Bone marrow (tissue), 2 donors: ENCODE data around the gene C11orf54.
A peak's percentile ranks its signal among the peaks of the same experiment; 100 is the strongest.
"Not testable (repeated sequence)": the region's sequence is repeated elsewhere in the genome, so short reads cannot be mapped to it uniquely, and the experiment has no call there.

Source experiments
- DNase-seq, 2 donors: peaks; one replicate each; lab custom pipeline; 2025; lab: John Stamatoyannopoulos, UW

Gene C11orf54

DNA sequence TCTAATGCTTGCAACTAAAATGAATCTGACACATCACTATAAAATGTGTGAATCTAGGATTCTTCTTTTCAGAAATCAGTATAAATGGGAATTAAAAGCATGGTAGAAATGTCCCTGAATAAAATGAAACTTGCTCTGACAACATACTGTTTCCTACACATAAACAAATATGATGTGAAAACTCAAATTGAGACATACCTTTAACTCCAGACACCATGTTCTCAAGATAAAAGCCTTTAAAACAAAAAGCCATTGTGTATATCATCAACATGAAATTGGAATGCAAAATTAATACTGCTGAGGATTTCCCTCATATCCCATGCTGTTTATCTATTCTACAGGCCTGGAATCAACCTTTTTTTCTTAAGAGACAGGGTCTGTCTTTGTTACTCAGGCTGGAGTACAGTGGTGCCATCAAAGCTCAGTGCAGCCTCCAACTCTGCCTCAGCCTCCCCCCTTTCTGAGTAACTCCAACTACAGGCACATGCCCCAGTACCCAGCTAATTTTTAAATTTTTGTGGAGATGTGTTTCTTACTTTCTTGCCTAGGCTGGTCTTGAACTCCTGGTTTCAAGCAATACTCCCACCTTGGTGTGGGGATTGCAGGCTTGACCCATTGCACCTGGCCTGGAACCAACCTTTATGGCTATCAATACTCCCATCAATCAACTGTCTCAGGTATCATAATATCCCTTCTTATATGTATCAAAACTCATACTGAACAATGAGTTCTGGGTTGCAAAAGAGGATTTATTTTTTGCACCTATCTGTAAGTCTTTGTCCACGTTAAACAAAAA is 6.8 kb upstream of the C11orf54 start:
- no peak for DNase-seq

DNA sequence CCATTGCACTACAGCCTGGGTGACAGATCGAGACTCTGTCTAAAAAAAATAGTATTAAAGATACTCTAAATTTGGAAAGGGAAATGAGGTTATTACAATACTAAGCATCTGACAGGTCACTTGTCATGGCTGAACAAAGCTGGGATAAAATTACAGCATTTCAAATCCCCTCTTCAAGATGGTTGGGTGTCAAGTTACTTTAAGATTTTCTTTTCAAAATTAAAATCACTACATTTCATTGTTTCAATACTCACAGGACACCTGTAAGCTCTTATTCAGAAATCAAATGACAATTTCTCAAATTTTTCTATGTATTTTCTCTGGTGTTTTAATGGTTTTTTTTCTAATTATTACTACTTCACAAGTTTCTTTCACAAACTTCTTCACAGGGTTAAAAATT is 5.8 kb upstream of the C11orf54 start:
- no peak for DNase-seq

DNA sequence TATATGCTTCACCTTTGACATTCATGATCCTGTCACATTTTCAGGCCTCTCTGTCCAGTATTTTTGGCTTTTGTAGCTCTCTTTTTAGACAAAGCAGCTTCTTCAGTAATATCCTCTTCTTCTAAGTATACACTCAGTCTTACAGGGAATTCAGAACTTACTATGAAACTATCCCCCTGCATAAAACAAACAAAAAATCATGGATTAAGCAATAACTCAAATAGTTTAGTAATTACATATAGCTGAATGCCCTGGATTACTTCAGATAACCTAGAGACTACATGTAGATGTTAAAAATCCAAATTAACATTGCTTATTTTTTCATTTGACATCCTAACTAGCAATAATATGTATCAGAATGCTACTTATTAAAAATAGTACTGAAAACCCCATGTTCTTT is 5.3 kb upstream of the C11orf54 start:
- no peak for DNase-seq

DNA sequence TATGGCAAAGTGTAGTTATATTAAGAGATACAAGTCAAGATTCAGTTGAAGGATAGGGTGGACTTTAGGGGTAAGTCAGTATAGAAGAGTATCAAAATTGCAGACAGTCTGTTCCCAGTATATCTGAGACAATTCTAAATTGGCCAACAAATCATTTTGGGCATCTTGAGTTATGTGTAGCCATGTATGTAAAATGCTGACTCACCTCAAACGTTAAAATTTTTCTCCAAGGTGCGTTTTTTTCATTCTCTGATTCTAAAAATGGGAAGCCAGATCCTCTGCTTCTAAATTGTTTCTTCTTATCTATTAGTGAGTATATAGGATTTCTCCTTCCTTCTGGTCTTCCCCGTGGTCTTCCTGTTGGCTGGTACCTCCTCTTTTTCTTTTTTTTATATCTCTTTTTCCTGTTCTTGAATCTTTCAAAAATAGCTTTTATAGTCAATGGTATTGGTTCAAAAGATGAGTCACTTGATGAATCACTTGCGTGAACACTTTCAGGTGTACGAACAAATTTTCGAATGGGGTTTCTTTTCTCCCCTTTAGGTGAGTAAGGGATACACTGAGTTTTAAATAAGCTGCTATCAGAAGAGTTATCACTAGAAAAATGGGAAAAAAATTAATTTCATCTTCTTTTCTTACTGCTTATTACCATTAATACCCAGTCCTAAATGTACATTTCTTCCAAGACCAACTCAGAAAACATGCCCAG is 3.4 kb upstream of the C11orf54 start:
- DNase-seq, result no peak

DNA sequence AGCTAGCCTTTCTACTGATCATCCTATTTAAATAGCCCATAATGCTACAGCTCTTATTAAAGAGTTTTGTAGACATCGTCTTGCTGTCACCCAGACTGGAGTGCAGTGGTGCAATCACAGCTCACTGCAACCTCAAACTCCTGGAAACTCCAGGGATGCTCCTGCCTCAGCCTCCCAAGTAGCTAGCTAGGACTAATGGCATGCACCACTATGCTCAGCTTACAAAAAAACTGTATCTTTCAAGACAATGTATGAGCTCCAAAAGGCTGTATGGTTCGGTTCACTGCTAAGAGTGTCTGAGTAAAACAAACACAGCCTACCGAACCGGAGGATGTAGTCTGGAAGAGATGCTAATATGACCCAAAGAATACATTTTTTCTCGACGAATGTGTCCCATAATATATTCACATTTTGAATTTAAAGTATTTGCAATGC is 2.8 kb upstream of the C11orf54 start:
- no peak for DNase-seq

DNA sequence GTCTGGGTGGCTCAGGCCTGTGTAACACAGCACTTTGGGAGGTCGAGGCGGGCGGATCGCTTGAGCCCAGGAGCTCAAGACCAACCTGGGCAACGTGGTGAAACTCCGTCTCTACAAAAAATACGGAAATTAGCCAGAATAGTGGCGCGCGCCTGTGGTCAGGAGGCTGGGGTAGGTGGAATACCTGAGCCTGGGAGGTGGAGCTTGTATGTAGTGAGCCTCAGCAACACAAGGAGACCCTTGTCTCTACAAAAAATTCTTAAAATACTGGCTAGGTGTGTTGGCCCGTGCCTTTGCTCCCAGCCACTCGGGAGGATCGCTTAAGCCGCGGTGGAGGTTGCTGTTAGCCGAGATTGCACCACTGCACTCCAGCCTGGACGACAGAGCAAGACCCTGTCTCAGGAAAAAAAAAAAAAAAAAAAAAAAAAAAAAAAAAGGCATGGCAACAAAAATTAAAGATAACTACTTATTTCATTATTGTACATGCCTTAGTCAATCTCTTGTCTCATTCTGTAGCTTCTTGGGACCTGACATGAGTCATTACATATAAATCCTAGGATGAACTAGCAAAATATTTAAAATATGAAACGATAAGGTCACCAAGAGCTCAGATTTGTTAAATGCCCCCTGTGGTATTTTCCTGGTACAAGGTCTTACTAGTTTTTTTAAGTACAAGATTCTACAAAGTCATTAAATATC is 1.3 kb upstream of the C11orf54 start:
- no peak for DNase-seq

DNA sequence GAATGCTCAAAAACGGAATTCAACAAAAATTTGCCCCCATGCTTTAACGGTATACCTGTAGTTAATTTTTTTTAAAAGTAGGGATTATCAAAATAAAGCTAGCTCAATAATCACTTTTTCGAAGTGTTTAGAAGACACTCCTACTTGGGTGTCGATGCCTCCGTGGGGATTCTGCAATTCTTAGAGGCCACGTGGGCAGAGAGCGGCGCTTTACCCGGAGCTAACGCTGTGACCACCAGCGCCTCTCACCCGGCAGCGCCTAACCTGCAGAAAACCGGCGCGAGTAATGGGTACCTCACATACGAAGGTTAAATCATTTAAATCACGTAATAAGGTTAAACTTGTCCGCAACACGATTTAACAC is 760 bp upstream of the C11orf54 start:
- DNase-seq, result peak in 1 of 2 donors; percentile 13

DNA sequence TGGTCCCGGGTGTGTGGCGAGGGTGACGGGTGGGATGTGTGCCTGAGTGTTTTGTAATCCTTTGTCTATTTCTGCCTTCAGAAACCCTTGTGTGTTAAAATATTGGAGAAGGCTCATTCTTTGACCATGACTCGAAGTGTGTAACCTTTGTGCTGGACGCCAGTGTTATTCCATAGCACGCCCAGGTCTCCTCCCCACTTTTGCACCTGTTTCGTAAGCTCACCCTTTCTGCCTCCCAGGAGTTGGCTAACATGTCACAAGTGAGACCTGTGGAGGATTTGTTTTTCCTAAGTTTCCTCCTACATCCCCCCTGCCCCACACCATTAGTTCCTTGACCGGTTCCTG is 382 bp downstream of the C11orf54 start:
- DNase-seq, result no peak

DNA sequence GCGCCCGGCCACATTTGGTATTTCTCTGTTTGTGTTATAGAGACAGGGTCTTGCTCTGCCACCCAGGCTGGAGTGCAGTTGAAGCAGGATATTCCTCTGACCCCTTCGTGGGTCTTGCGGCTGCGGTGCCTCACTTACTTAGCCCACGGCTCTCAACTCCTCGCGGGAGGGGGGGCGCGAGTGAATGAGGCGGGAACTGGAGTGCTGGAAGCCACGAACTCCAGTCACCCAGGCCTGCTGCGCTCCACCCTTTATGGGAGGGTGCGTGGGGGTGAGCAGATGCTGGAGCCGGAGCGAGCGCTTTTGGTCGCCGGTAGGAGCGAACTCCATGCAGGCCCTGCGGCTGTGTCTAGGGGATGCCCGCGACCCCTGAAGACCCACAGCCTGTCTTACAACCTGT is 1.8 kb downstream of the C11orf54 start:
- DNase-seq, result no peak

DNA sequence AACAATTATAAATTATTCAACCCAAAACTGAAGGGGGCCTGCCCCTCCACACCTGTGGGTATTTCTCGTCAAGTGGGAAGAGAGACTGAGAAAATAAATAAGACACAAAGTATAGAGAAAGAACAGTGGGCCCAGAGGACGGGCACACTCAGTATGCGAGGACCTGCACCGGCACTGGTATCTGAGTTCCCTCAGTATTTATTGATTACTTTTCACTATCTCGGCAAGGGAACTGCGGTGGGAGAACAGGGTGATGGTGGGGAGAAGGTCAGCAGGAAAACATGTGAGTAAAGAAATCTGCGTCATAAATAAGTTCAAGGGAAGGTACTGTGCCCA is 3.2 kb downstream of the C11orf54 start:
- no peak for DNase-seq

DNA sequence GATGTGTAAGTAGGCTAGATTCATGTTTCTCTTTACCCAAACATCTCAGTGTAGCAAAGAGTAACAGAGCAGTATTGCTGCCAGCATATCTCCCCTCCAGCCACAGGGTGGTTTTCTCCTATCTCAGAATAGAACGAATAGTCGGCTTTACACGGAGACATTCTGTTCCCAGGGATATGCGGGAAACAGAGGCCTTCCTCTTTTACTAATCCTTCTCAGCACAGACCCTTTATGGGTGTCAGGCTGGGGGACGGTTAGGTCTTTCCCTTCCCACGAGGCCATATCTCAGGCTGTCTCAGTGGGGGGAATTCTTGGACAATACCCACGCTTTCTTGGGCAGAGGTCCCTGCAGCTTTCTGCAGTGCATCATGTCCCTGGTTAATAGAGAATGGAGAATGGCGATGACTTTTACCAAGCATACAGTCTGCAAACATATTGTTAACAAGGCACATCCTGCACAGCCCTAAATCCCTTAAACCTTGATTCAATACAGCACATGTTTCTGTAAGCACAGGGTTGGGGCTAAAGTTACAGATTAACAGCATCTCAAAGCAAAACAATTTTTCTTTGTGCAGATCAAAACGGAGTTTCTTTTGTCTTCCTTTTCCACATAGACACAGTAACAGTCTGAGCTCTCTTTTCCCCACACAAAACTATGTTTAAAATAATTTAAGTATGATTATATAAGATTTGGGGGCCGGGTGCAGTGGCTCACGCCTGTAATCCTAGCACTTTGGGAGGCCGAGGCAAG is 3.7 kb downstream of the C11orf54 start:
- DNase-seq, result peak in 1 of 2 donors; percentile 35

DNA sequence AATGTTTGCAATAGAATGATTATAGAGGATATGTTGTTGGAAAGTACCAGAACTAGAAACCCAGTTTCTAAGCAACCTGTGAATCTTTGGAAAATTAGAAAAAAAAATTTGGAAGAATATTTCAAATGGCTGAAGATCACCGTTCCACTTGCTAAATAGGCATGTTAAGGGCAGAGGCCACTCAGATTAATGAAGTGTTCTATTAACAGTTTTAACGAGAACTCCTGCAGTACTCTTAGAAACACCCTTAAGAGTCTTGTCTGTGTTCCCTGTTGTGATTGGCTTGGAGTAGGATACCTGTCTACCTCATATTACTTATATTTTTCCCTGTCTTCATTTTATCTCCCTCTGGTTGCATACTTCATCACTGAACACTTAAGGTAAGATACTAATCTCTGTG is 4.6 kb downstream of the C11orf54 start:
- no peak for DNase-seq

DNA sequence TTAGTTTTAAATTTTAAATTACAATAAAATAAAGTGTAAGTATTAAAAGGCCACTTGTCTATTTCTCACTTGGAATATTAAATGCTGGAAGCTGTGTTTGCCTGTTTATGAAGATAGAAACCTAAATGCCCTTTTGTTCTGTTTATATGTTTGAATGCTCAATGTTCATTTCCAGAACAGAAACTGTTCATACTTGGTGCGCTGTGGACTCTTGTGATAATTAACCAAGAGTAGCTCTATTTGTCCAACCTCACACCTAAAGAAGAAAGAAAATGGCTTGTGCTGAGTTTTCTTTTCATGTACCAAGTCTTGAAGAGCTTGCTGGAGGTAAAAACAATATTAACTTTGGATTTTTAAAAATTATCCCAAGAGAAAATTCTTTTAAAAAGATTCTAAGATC is 5.7 kb downstream of the C11orf54 start:
- DNase-seq, result no peak

DNA sequence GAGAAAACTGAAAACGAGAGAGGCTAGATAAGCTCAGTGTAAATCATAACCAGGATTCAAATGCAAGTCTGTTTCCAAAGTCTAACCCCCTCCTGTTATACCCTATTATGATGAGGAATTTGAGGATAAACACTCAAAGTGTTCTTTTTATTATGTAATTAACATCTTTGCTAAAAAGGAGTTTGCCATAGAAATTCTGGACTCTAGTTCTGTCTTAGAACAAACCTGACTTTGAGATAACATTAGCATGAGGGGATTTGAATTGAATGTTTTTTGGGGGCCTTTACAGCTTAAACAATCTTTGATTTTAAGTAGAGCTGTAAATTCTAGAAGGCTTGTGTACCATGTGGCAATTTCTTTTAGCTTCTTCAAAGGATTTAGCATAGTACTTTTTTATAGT is 9.5 kb downstream of the C11orf54 start:
- DNase-seq, result no peak

DNA sequence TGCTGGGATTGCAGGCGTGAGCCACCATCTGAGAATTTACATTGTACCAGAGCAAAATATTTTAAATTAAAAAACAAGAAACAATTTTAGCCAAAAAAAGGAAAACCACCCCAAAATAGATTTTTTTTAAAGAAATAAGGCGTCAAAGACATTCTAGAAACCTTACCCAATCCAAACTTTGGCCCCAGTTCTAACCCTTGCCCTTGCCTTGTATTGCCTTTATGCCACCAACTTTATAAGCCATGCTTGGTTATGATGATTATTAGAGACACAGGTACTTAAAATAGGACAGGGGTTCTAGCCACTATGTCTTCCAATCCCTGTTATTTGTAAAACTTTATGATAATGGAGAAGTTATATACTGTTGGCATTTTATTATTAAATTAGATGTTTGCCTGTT is 11.8 kb downstream of the C11orf54 start:
- no peak for DNase-seq

DNA sequence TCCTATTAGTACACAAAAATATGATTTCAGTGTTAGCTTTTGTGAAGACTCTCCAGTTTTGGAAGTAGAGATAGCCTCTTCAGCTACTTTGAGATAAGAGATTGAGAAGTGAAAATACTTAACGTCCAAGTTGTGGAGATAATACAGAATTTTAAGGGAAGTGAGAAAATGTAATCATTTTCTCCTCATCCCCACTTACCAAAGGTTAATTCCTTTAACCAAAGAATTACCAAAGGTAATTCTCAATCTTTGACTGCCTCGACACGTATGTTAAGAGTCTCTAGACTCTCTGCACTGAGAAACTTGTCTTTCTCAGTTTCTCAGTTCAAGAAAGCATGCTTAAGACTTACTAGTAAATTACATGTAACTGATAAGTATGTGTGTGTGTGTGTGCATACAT is 15.3 kb downstream of the C11orf54 start:
- DNase-seq, result no peak

DNA sequence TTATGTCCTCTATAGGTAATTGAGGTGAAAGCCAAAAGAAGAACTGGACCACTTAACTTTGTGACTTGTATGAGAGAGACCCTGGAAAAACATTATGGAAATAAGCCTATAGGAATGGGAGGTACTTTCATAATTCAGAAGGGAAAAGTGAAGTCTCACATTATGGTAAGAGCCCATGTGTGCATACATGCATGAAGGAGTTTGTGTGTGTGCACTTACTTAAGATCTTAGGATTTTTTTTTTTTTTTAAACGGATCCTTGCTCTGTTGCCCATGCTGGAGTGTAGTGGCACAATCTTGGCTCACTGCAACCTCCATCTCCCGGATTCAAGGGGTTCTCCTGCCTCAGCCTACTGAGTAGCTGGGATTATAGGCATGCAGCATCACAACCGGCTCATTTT is 15.8 kb downstream of the C11orf54 start:
- DNase-seq, result no peak

DNA sequence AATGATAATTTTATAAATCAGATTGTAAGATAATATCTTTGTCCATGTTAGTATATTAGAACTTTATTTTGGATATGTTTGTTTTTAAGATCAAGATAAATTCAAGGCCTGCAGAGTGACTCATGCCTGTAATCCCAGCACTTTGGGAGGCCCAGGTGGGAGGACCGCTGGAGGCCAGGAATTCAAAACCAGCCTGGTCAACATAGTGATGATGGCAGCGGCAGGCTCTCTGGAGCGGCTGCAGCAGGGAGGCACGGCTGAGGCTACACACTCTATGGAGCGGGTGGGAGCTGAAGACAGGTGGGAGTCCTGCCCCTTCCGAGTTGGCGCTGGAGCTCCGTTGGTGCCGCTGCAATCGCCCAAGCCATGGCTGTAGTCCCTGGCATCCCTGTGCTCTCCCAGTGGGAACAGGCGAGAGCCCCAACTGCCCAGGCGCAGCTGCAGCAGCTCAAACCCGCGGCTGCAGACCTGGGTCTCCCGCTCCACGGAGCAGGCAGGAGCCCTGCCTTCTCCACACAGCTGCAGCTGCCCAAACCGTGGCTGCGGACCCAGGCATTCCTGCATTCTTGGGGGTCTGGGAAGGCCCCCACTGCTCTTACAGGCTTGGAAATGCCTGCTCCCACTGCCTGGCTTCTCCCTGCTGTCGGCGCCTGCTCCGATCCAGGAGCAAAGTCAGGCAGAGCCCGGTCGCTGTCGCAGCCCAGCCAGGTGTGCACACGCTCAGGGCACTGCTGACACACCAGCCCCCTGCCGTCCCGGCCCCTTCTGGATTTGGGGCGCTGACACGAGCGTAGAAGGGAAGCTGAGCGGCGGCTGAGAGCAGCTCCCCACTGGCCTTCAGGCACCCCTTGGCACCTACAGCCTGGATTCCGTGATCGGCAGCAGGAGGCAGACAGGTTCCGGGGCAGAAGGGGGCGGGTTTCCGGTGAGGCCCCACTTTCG is 16.7 kb downstream of the C11orf54 start:
- no peak for DNase-seq

DNA sequence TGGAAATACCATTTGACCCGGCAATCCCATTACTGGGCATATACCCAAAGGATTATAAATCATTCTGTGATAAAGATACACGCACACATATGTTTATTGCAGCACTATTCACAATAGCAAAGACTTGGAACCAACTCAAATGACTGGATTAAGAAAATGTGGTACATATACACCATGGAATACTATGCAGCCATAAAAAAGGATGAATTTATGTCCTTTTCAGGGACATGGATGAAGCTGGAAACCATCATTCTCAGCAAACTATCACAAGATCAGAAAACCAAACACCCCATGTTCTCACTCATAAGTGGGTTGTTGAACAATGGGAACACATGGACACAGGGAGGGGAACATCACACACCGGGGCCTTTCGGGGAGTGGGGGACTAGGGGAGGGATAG is 17.7 kb downstream of the C11orf54 start:
- DNase-seq, result not testable (repeated sequence)

DNA sequence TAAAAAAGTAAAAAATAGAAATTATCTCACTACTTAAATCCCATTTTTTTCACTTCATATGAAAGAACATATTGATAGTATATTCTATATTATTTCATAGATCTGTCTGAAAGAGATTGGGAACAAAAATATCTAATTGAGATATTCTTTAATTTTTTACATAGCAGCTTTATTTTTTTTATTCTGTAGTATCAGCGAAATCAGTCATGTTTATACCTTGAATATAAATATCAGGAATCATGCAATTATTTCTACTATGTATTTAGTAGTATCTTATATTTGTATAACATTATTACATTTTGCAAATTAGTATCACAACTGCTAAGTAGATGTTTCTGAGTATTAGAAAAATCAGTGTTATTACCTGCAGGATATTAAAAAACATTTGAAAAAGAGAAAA is 20.4 kb downstream of the C11orf54 start:
- DNase-seq, result no peak

DNA sequence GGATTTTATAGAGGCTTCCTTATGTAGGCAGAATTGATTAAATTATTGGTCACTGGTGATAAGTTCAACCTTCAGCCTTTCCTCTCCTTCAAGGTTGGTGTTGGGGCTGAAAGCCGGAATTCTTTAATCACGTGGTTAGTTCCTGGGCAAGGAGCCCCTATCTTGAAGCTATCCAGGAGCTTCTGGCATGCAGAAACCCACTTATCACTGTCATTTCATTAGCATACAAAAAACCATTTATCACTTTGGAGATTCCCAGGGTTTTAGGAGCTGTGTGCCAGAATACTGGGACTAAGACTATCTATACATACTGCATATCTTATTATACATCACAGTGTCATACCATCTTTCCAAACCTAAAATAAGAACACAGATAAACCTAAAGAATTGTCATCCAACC is 24.1 kb downstream of the C11orf54 start:
- DNase-seq, result no peak

DNA sequence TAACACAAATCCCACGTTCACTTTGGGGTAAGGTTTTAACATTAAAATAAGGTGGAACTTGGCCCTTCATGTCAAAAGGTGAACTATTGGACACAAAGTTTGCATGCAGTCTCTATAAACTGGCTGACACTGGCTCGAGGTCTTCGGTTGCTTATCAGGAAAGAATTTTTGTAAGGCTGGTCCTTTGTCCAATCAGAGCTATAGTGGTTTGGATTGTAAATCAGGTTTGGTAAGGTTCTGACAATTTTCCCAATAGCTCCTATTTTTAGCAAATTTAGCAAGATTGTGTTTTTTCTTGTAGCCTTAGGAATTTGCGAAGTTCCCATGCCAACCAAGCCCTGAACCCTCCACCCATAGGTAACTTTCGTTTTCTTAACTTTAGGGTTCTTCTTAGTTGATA is 25.0 kb downstream of the C11orf54 start:
- no peak for DNase-seq
